Hepatocyte (in vitro differentiated cells): ENCODE data around the gene BAIAP3. TPM values are rescaled to one million over a fixed set of nuclear protein-coding genes. Genes with fewer than 3 reads are reported as not detected.

ENCODE experiments used
- DNase-seq: peaks from one replicate; pipeline ENCODE4 v3.0.0-alpha.2; 2016; ENCODE audit warnings: low spot score
- H2AFZ ChIP-seq: fragments of 200-600 bp; sonication (generic); 2 replicates; pipeline ENCODE4 v1.6.0; 2016; ENCODE audit warnings: antibody characterized with exemption, mild to moderate bottlenecking
- H3K27ac ChIP-seq: fragments of 200-600 bp; sonication (generic); 2 replicates; pipeline ENCODE4 v1.5.1; 2016; ENCODE audit warnings: mild to moderate bottlenecking
- H3K27me3 ChIP-seq: fragments of 200-600 bp; sonication (generic); 2 replicates; pipeline ENCODE4 v1.6.1; 2016
- H3K36me3 ChIP-seq: fragments of 200-600 bp; sonication (generic); replicated peaks from 2 replicates; pipeline ENCODE4 v1.5.1; 2016; ENCODE audit warnings: low read depth; ENCODE audit not compliant: insufficient read depth
- H3K4me1 ChIP-seq: fragments of 200-600 bp; sonication (generic); 2 replicates; pipeline ENCODE4 v1.5.1; 2016; ENCODE audit warnings: mild to moderate bottlenecking, moderate library complexity; ENCODE audit not compliant: insufficient read depth
- H3K4me2 ChIP-seq: fragments of 200-600 bp; sonication (generic); 2 replicates; pipeline ENCODE4 v1.6.0; 2016
- H3K4me3 ChIP-seq: fragments of 200-600 bp; sonication (generic); 2 replicates; pipeline ENCODE4 v1.5.1; 2016; ENCODE audit warnings: mild to moderate bottlenecking
- H3K79me2 ChIP-seq: fragments of 200-600 bp; sonication (generic); 2 replicates; pipeline ENCODE4 v1.6.0; 2017; ENCODE audit warnings: mild to moderate bottlenecking
- H3K9me2 ChIP-seq: fragments of 200-600 bp; sonication (generic); replicated peaks from 2 replicates; pipeline ENCODE4 v1.6.0; 2017; ENCODE audit warnings: mild to moderate bottlenecking; ENCODE audit not compliant: insufficient read depth
- H3K9me3 ChIP-seq: fragments of 200-600 bp; sonication (generic); 2 replicates; pipeline ENCODE4 v1.5.1; 2016; ENCODE audit warnings: low read depth, mild to moderate bottlenecking
- H4K20me1 ChIP-seq: fragments of 200-600 bp; sonication (generic); 2 replicates; pipeline ENCODE4 v1.6.0; 2016; ENCODE audit warnings: mild to moderate bottlenecking; ENCODE audit not compliant: insufficient read depth, poor library complexity, severe bottlenecking
- CTCF ChIP-seq: fragments of 200-600 bp; sonication (generic); IDR thresholded peaks from 2 replicates; pipeline ENCODE4 v1.5.1; 2016; ENCODE audit warnings: antibody characterized with exemption, mild to moderate bottlenecking; ENCODE audit not compliant: poor library complexity
- EZH2 ChIP-seq: fragments of 200-600 bp; sonication (generic); IDR thresholded peaks from 2 replicates; pipeline ENCODE4 v1.6.1; 2016; ENCODE audit warnings: antibody characterized with exemption, mild to moderate bottlenecking, borderline replicate concordance
- EZH2phosphoT487 ChIP-seq: fragments of 200-600 bp; sonication (generic); IDR thresholded peaks from one replicate; pipeline ENCODE4 v1.6.1; 2018; ENCODE audit warnings: antibody characterized with exemption, mild to moderate bottlenecking, low read depth, moderate library complexity; ENCODE audit not compliant: unreplicated experiment, severe bottlenecking
- WGBS: methylation state at CpG from one replicate; pipeline ENCODE4 v1.1.6; 2016; ENCODE audit warnings: low lambda C conversion rate; ENCODE audit errors: missing lambda C conversion rate; 5-methylcytosine and 5-hydroxymethylcytosine counted together
- polyA plus RNA-seq: library from polyadenylated mRNA; unstranded; fragments of >200 nt; fragmentation: Nextera tagmentation; extraction: Ambion mirVana; gene quantifications from 2 replicates; pipeline ENCODE4 v1.2.1, GENCODE V29; 2016
- total RNA-seq: library from RNA; depleted of rRNA; stranded (reverse); fragments of >200 nt; gene quantifications from 2 replicates; pipeline ENCODE4 v1.2.3, GENCODE V29; 2014

BAIAP3 gene
- total and polyA plus RNA-seq, 2 experiments from 2014 or later = 2.4 to 3.0 TPM

DNA sequence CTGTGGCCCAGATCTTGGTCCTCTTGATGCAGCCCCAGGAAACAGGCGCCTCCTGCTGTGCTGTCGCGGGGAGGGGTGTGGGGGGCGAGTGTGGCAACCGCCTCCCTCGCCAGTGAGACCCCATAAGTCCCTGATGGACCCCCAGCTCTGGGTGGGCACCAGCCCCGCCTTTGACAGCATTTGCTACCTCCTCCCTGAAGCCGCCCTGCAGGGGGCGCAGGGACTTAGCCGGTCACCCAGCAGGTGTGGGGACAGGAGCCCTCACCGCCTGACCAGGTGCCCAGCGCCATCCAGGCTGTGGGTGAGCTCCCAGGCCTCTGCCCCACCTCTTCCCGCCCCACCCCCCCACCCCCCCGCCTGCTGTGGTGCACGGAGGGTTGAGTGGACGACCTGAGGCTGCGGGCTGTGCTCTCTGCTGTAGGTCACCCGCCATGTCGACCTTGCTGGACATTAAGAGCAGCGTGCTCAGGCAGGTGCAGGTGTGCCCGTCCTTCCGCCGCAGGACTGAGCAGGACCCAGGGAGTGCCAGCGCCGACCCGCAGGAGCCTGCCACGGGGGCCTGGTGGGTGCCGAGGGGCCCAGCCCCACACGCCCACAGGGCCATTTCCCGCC, 4.8 kb downstream of the BAIAP3 start:
- H3K4me2 ChIP-seq = no peak overlapping the region
- H2AFZ ChIP-seq = no peak overlapping the region
- no peak overlapping the region for H3K27ac ChIP-seq

DNA sequence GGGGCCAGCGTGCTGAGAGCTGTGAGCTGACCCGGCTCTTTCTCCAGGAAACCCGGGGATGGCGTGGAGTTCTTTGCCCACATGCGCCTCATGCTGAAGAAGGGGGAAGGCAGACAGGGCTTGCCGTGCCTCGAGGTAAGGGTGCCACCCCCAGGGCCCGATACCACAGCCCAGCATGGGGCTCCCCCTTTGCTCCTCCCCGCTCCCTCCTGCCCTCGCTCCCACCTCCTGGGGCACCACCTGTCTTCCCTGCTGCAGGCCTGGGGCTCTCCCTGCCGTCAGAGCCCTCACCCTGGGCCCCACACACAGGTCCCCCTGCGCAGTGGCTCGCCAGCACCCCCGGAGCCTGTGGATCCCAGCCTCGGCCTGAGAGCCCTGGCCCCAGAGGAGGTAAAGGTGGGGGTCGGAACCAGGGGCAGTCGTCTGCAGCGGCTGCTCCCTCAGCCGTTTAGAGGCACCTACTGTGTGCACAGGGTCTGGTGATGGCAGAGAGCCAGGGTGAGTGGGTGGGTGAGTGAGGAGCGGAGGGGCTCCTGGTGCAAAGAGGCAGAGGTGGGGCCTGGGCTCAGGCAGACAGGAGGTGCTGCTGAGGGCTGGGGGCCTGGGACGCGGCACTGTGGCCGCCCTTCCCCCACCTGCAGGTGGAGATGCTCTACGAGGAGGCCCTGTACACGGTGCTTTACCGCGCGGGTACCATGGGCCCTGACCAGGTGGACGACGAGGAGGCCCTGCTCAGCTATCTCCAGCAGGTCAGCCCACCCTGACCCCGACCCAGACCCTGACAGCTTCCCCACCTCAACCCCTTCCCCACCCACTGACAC, 5.6 kb downstream of the BAIAP3 start:
- no peak overlapping the region for H3K4me2 ChIP-seq
- 83% methylated on average over 25 of the region's 31 CpGs for whole genome bisulfite sequencing
- H3K9me2 ChIP-seq = no peaks in the 10 kb centered on the region
- no peaks in the 10 kb centered on the region for H3K79me2 ChIP-seq
- peaks cover 29% of the 10 kb centered on the region for H3K27me3 ChIP-seq
- H3K36me3 ChIP-seq = no peaks in the 10 kb centered on the region
- H3K4me1 ChIP-seq = no peaks in the 10 kb centered on the region
- no peaks in the 10 kb centered on the region for H3K9me3 ChIP-seq
- TF ChIP-seq CTCF = no peak
- no peak for TF ChIP-seq EZH2phosphoT487
- TF ChIP-seq EZH2 = no peak
- H4K20me1 ChIP-seq = no peaks in the 10 kb centered on the region
- no peak for DNase-seq
- H3K27ac ChIP-seq = no peak overlapping the region
- no peak overlapping the region for H3K4me3 ChIP-seq
- no peak overlapping the region for H2AFZ ChIP-seq

More for the DNA sequence above, 4.8 kb downstream of the BAIAP3 start:
- no peaks in the 10 kb centered on the region for H3K9me3 ChIP-seq
- H4K20me1 ChIP-seq = no peaks in the 10 kb centered on the region
- no peaks in the 10 kb centered on the region for H3K9me2 ChIP-seq
- H3K79me2 ChIP-seq = no peaks in the 10 kb centered on the region
- H3K27me3 ChIP-seq = peaks cover 36% of the 10 kb centered on the region
- no peaks in the 10 kb centered on the region for H3K36me3 ChIP-seq
- peak; percentile 74 for DNase-seq
- TF ChIP-seq EZH2phosphoT487 (no peak), CTCF (peak; percentile 44)
- H3K4me1 ChIP-seq = peaks cover 5% of the 10 kb centered on the region
- H3K4me3 ChIP-seq = no peak overlapping the region
- 55% methylated on average over 30 of the region's 30 CpGs for WGBS

GRCh38 chr16:1340730-1341494, 7.5 kb downstream of the BAIAP3 start:
- no peaks in the 10 kb centered on the region for H3K4me1 ChIP-seq
- no peak overlapping the region for H2AFZ ChIP-seq
- H4K20me1 ChIP-seq = no peaks in the 10 kb centered on the region
- no peaks in the 10 kb centered on the region for H3K9me3 ChIP-seq
- DNase-seq = no peak
- H3K4me2 ChIP-seq = no peak overlapping the region
- no peaks in the 10 kb centered on the region for H3K36me3 ChIP-seq
- no peaks in the 10 kb centered on the region for H3K79me2 ChIP-seq
- 90% methylated on average over 36 of the region's 36 CpGs for WGBS
- no peak overlapping the region for H3K4me3 ChIP-seq
- peaks cover 11% of the 10 kb centered on the region for H3K27me3 ChIP-seq
- TF ChIP-seq EZH2 = no peak
- TF ChIP-seq EZH2phosphoT487 = no peak
- no peak for TF ChIP-seq CTCF
- no peak overlapping the region for H3K27ac ChIP-seq
- no peaks in the 10 kb centered on the region for H3K9me2 ChIP-seq
